22Rv1 (cell line): ENCODE results near the gene ENDOV.

Experiments used
- H3K27ac ChIP-seq: fragments of 450-650 bp; 2 replicates; pipeline ENCODE4 v1.5.1; 2017
- ZFX ChIP-seq: fragments of 450-650 bp; IDR thresholded peaks from 2 replicates; pipeline ENCODE4 v1.6.1; 2017; ENCODE audit warnings: antibody characterized with exemption, borderline replicate concordance
- TF ChIP-seq, protein P1 (sequence below): fragments of 450-650 bp; IDR thresholded peaks from 2 replicates; pipeline ENCODE4 v1.5.1; 2017; ENCODE audit warnings: mild to moderate bottlenecking

ENDOV gene

DNA sequence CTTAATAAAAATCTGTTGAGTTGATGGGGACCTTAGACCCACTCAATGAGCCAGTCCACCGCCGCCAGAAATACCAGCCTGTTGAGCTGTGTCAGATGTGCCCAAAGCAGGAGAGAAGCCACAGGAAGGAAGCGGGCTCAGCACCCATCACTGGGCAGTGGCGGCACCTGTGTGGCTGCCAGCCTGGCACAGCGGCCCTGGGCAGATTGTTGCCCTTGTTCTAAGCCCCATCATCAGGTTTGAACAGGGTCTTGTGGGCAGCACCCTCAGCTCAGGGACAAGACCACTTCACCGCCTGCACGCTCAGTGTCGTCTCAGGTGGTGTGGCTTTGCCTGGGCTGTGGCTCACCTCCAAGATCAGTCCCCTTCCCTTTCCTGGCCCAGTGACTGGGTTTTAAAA is 9.3 kb downstream of the ENDOV start:
- TF ChIP-seq ZFX, result no peak
- TF ChIP-seq, protein P1, sequence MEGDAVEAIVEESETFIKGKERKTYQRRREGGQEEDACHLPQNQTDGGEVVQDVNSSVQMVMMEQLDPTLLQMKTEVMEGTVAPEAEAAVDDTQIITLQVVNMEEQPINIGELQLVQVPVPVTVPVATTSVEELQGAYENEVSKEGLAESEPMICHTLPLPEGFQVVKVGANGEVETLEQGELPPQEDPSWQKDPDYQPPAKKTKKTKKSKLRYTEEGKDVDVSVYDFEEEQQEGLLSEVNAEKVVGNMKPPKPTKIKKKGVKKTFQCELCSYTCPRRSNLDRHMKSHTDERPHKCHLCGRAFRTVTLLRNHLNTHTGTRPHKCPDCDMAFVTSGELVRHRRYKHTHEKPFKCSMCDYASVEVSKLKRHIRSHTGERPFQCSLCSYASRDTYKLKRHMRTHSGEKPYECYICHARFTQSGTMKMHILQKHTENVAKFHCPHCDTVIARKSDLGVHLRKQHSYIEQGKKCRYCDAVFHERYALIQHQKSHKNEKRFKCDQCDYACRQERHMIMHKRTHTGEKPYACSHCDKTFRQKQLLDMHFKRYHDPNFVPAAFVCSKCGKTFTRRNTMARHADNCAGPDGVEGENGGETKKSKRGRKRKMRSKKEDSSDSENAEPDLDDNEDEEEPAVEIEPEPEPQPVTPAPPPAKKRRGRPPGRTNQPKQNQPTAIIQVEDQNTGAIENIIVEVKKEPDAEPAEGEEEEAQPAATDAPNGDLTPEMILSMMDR, result no peak
- no peak overlapping the region for H3K27ac ChIP-seq

DNA sequence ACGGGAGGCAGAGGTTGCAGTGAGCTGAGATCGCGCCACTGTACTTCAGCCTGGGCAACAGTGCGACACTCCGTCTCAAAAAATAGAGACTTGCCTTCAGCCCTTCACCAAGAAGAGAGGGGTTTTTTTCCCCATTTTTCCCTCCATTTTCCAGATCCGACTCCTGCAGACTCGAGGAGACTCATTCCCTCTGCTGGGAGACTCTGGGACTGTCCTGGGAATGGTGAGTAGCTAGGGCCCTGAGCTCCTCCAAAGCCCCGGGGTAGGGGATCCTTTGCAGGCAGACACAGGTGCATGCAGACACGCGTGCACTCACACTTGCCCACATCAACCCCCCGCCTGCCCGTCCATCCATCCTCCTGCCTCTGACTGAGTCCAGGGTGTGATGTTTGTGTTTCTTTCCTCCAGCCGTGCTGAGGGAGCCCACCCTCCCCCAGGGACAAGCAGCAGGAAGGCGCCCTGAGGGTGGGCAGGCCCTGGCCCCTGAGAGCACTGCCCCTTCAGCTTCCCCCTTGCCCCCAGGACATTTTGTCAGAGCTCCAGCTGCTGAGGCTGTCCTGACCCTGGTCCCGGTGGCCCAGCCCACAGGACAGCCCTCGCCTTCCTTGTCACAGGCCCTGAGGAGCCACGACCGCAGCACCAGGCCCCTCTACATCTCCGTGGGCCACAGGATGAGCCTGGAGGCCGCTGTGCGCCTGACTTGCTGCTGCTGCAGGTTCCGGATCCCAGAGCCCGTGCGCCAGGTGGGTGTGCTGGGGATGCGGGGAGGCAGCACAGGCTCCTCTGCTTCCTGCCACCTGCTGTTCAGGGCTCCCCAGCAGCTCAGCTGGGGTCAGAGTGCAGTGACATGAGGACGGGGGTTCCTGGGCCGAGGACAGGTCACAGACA is 10.2 kb downstream of the ENDOV start:
- TF ChIP-seq, protein P1, result no peak
- TF ChIP-seq ZFX, result no peak

DNA sequence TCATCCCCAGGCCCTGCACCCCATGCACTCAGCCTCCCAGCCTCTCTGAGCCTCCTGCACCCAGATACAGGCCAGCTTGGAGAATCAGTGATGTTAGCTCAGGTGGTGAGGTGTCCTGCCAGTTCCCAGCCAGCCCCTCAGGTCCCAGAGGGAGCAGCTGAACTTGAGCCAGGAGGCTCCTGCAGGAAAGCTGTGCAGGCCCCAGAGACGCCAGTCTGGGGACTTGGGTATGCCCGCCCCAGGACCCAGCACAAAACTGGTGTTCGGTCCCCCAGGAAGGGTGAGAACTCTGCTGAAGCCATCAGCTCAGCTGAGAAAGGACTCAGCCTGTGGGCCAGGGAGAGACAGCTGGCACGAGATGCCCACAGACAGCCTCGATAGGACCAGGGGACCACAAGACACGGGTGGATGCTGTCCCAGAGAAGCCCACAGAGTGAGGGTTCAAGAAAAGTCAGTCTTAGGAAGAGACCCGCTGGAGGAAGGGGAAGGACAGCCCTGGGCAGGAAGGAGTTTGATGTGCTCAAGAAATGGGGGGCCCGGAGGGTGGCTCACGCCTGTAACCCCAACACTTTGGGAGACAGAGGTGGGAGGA is 11.0 kb downstream of the ENDOV start:
- TF ChIP-seq ZFX, result no peak
- TF ChIP-seq, protein P1, result no peak
- no peak overlapping the region for H3K27ac ChIP-seq

More for the DNA sequence above, 10.2 kb downstream of the ENDOV start:
- no peak overlapping the region for H3K27ac ChIP-seq

DNA sequence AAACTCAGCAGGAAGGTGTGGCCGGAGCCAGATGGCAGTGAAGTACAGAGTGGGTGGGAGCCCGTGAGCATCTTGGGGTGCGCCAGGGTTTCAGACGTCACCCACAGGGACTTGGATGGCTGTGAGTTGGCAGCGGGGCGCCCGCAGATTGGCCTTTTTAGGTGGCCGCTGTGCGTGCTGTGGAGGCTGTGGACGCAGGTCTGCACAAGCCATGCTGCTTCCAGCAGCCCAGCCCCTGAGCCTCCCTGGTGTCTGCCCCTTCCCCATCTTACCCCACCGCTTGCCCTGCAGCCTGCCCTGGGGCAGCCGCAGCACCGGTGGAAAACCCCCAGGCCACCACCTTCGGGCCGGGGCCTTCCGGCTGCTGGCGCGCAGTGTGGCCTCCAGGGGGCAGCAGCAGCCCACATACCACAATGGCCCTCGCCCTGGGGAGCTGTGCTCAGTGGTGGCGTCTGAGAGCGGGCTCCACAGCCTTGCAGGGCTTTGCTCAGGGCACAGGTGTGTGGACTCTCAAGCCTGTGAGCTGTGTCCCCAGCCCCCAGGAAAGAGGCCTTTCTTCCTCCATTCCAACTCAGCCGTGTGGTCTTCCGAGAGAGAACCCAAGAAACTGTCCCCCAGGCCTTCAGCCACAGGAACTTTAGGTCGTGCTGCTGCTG is 11.8 kb downstream of the ENDOV start:
- H3K27ac ChIP-seq, result no peak overlapping the region
- no peak for TF ChIP-seq ZFX
- TF ChIP-seq, protein P1, result peak; percentile 94

DNA sequence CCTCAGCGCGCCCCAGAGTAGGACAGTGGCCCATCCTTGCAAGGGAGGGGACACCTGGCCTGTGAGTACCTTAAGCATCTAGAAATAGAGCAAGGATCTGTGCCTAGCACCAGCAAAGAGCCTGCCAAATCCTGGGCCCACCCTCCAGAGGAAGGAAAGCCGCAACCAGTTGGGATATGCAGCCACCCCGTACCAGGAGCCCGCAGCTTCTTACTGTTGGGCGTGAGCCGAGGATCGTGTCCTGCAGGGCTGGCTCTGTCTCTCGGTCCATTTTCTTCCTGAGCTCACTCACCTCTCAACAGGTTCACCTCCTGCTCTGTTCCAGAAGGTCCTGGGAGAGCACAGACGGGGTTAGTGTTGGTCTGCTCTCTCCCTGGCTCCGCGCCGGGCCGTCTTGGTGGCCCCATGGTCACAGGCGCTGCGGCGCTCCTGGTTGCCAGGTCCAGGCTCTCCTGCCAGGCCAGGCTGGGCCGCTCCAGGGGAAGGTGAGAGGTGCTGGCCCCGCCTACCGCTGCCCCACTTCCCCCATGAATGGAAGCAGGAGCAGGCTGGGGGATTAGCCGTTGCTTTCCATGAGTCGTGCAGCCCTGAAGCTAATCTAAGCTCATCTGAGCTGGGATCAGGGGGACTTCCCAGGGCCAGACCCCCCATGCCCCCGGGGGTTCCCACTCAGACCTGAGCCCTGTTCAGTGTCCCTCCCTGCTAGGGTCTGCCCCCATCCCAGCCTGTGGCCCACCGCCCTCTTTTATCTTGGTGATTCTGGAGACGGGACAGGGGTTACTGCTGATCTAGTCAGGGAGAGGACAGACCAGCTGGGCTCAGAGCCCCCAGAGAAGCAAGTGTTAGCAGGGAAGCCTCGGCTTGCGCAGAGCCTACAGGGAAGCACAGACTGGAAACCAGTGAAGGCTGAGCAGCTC is 12.7 kb downstream of the ENDOV start:
- no peak for TF ChIP-seq ZFX
- TF ChIP-seq, protein P1, result no peak
- no peak overlapping the region for H3K27ac ChIP-seq

DNA sequence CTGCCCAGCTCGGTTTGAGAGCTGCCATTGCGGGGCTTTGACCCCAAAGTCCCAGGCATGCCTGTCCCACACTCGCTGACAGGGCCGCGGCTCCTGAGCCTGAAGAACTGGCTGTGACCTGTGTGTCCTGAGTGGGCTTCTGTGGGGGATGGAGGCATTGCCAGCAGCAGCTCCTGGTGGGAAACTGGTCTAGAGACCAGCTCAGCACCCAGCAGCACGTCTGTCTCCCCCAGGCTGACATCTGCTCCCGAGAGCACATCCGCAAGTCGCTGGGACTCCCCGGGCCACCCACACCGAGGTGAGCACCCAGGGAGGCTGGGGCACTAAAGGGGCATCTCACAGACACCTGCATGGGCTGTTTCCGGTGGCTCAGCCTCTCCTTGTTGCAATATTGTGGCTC is 13.4 kb downstream of the ENDOV start:
- TF ChIP-seq ZFX, result no peak
- TF ChIP-seq, protein P1, result no peak

More for the DNA sequence above, 13.4 kb downstream of the ENDOV start:
- no peak overlapping the region for H3K27ac ChIP-seq
